T47D (cell line): ENCODE measurements around the gene MEF2D.

Experiments
- DNase-seq, 2 experiments: peaks; one replicate each; pipeline versions ENCODE4 v3.0.0 to v3.0.0-alpha.2; 2011 to 2012; ENCODE audit warnings: low read depth in 1 of 2, low spot score in 1 of 2
- JUND ChIP-seq: IDR thresholded peaks from 2 replicates; pipeline ENCODE4 v1.6.1; 2012; ENCODE audit warnings: low read depth
- in situ Hi-C: cut with HindIII; loops from 2 replicates; pipeline ENCODE4 v1.10.0; 2016; ENCODE audit warnings: low sequenced_read_pairs, low pct_unique_long_range_greater_than_20kb

Gene MEF2D

GRCh38 chr1:156500543-156500792, at the start of gene MEF2D:
TSS of gene MEF2D (minus strand) at chr1:156500775. CDS start at chr1:156483292, 17,483 bp downstream.
- TF ChIP-seq JUND, result no peak
- in situ Hi-C loops, result no loop called here
- no peak for DNase-seq

GRCh38 chr1:156550346-156550745, 49.8 kb upstream of the MEF2D start:
- no peak for TF ChIP-seq JUND
- in situ Hi-C loops, result no loop called here
- no peak for DNase-seq

GRCh38 chr1:156549831-156550230, 49.3 kb upstream of the MEF2D start:
- DNase-seq, result no peak
- TF ChIP-seq JUND, result no peak
- in situ Hi-C loops, result no loop called here

GRCh38 chr1:156549390-156549789, 48.8 kb upstream of the MEF2D start:
- DNase-seq, result no peak
- no peak for TF ChIP-seq JUND
- in situ Hi-C loops, result no loop called here

DNA sequence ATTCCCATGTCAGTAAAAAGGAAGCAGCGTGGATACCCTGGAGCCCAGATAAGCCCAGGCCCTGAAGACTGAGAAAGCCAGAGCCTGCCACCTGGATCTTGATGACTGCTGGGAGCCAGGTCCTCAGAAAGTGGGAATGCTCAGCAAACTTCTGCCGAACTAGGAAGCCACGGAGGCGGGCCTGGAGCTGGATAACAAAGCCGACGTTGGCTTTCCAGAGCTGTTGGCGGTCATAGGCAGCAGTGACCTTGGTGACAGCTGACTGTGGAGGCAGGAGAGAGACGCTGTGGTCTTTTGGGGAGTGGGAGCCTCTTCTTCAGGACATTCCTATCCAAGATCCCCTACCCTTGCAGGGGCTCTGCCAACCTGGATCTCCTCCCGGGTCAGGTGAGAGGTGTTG, 47.4 kb upstream of the MEF2D start:
- TF ChIP-seq JUND, result no peak
- in situ Hi-C loops, result no loop called here
- no peak for DNase-seq

- DNase-seq, result no peak
- TF ChIP-seq JUND, result no peak
- in situ Hi-C loops, result no loop called here
Observed at GRCh38 chr1:156547434-156547833, 46.9 kb upstream of the MEF2D start.

DNA sequence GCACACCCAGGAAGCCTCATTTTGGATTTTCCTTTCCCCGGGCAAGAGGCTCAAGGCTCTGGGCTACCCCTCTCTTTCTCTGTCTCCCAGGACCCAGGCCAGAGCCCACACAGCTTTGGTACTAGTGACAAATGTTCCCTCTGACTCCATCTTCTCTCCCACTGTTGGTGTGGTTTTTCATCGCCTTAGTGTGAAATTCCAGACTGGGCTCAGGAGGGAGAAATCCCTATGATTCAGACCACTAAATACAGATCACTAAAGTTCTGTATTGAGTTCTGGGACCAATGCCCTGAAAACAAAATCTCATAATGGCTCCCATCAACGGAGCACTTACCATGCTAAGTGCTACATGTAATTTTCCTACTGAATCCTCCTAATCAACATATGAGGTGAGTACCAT, 45.7 kb upstream of the MEF2D start:
- no peak for TF ChIP-seq JUND
- in situ Hi-C loops, result no loop called here
- no peak for DNase-seq

DNA sequence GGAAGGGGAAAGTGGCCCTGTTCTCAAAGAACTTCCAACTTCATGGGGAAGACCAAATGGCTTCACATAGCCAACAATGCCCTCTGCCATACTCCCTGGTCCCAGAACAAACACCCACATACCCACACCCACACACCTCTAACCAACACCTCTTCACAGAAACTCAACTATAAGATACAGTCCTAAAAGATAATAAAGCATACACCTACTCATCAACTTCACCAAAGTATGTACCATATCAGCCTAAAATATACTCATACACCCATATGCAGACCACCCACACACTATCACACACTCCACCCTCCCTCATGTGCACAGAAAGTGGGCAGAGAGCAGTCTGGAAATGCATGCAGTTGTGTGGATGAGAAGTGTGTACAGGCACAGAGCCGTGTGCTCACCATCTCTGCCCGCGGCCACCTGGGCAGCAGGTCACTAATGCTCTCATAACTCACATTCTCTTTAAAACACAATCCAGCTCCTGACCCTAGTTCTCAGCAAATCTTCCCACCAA, 44.1 kb upstream of the MEF2D start:
- no peak for TF ChIP-seq JUND
- in situ Hi-C loops, result no loop called here
- DNase-seq, result no peak

DNA sequence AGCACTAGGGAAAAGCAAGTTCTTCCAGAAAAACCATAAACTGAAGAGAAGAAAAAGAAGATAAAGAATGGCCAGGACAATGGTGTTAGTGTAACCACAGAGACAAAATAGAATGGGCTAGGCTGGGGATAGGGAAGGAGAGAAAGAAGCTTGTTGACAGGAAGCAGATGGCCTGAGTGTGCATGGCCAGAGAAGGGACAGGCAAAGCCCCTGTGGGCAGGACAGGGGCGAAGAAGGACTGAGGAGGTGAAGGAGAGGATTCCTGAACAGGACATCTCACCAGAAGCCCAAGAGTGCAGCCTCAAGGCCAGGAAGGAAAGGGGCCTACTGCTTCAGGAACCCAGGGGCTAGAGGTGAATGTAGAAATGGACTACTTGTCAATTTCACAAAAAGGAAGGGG, 42.5 kb upstream of the MEF2D start:
- TF ChIP-seq JUND, result no peak
- in situ Hi-C loops, result no loop called here
- peak in 1 of 2 experiments; percentile 25 for DNase-seq

DNA sequence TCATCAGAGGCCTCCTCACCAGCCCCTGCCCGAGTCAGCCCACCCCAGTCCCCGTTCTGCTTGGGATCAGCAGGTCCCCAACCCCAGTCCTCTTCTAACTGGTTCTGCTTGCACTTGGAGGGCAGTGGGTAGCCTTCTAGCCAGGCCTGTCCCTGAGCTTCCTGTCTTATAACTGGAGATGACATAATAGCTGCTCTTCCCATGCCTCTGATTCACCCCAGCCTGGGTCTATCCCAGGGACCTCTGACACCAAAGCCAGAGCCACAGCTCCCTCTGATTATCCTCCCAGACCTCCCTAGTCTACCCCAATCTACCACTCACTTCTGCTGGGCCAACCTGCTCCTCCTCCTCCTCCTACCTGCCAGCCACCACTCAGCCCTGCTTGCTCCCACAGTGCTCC, 40.4 kb upstream of the MEF2D start:
- in situ Hi-C loops, result no loop called here
- no peak for TF ChIP-seq JUND
- DNase-seq, result no peak

DNA sequence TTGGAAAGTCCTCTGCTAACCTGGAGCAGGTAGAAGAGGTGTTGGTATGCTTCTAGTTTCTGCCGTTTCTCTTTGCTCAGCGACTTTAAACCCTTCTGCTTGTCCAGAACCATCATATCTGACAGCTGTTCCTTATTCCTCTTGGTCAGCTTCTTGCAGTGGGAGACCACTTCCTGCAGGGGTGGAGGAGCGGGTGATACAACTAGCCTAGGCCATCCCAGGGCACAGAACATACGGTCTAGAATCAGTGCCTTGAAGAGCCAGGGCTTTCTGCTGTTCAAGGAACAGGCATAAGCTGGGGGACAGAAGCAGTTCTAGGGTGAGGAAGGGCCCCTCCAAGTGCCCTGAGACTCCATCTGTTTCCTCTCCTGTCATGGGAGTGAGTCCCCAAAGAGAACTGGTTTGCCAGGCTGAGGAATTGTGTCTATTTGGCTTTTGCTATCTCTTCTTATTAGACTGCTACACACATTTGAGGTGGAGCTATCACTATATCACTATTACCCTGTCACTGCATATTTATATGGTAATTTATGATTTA, 39.3 kb upstream of the MEF2D start:
- no peak for DNase-seq
- in situ Hi-C loops, result no loop called here
- TF ChIP-seq JUND, result no peak

GRCh38 chr1:156538711-156539440, 38.3 kb upstream of the MEF2D start:
- TF ChIP-seq JUND, result no peak
- in situ Hi-C loops, result no loop called here

GRCh38 chr1:156537027-156537426, 36.5 kb upstream of the MEF2D start:
- no peak for DNase-seq
- in situ Hi-C loops, result no loop called here
- no peak for TF ChIP-seq JUND

More at GRCh38 chr1:156538711-156539440, 38.3 kb upstream of the MEF2D start:
- DNase-seq, result no peak
